GM12891 (cell line): ENCODE measurements around the gene STIM1.

Experiments used
- POLR2A ChIP-seq: IDR thresholded peaks from 2 replicates; pipeline ENCODE4 v1.6.1; 2011; ENCODE audit warnings: low read depth, low read length, control low read depth
- POLR2AphosphoS5 ChIP-seq: IDR thresholded peaks from 2 replicates; pipeline ENCODE4 v1.6.1; 2011; ENCODE audit warnings: low read depth, low read length, control low read depth
- SPI1 ChIP-seq: IDR thresholded peaks from 2 replicates; pipeline ENCODE4 v1.6.1; 2011; ENCODE audit warnings: low read depth, low read length, control low read depth

GRCh38 chr11:3939211-3939610 is 83.7 kb downstream of the STIM1 start:
- TF ChIP-seq SPI1 = peak; percentile 68
- TF ChIP-seq POLR2A = no peak
- TF ChIP-seq POLR2AphosphoS5 = no peak
